ENCODE data around the gene CACNB4. TPM values are rescaled to one million over a fixed set of nuclear protein-coding genes. Genes with fewer than 3 reads are reported as not detected.

Gene CACNB4
- total RNA-seq, 4 donors from 2014 or later: 3.5 to 4.8 (median 4.3) TPM

- DNase-seq (ENCODE audit: low spot score in 2 of 2): no peak
- Histone ChIP-seq H3K4me3 (no peak overlapping the region), H3K4me1 (no peaks in the 10 kb centered on the region), H3K9me3 (no peaks in the 10 kb centered on the region), H3K27me3 (no peaks in the 10 kb centered on the region), H3K27ac (no peak overlapping the region), H3K36me3 (no peaks in the 10 kb centered on the region)
- TF ChIP-seq EP300 (IDR thresholded peaks at IDR 0.05): no peak
- TF ChIP-seq CTCF (IDR thresholded peaks at IDR 0.05): no peak
- no peak for TF ChIP-seq POLR2A (IDR thresholded peaks at IDR 0.05)
- 84 to 85% methylated on average over 5 of the region's 5 CpGs for WGBS, 2 donors
Observed at GRCh38 chr2:151987484-151987883, 111.4 kb downstream of the CACNB4 start.

GRCh38 chr2:151984424-151985083, 114.3 kb downstream of the CACNB4 start:
- Histone ChIP-seq H3K4me1 (no peaks in the 10 kb centered on the region), H3K4me3 (no peak overlapping the region), H3K27me3 (no peaks in the 10 kb centered on the region), H3K27ac (no peak overlapping the region), H3K36me3 (no peaks in the 10 kb centered on the region), H3K9me3 (no peaks in the 10 kb centered on the region)
- DNase-seq (ENCODE audit: low spot score in 2 of 2): no peak
- 55 to 59% methylated on average over 2 of the region's 2 CpGs for WGBS, 2 donors
- TF ChIP-seq POLR2A (IDR thresholded peaks at IDR 0.05): no peak

- 46 to 70% methylated on average over 2 of the region's 2 CpGs for WGBS, 2 donors
- H3K4me3 ChIP-seq: no peak overlapping the region
- H3K9me3 ChIP-seq: no peaks in the 10 kb centered on the region
- no peaks in the 10 kb centered on the region for H3K36me3 ChIP-seq
- DNase-seq (ENCODE audit: low spot score in 2 of 2): no peak
- TF ChIP-seq EP300 (IDR thresholded peaks at IDR 0.05) (no peak), POLR2A (IDR thresholded peaks at IDR 0.05) (no peak), CTCF (IDR thresholded peaks at IDR 0.05) (no peak)
- no peaks in the 10 kb centered on the region for H3K27me3 ChIP-seq
- H3K4me1 ChIP-seq: no peaks in the 10 kb centered on the region
- no peak overlapping the region for H3K27ac ChIP-seq
Observed at GRCh38 chr2:151983221-151983620, 115.6 kb downstream of the CACNB4 start.

GRCh38 chr2:151981886-151982285, 117.0 kb downstream of the CACNB4 start:
- WGBS, 2 donors: 88 to 89% methylated on average over 1 of the region's 1 CpG
- TF ChIP-seq EP300 (IDR thresholded peaks at IDR 0.05): no peak
- no peak for TF ChIP-seq POLR2A (IDR thresholded peaks at IDR 0.05)
- no peak for TF ChIP-seq CTCF (IDR thresholded peaks at IDR 0.05)

GRCh38 chr2:151979694-151980093, 119.2 kb downstream of the CACNB4 start:
- H3K36me3 ChIP-seq: no peaks in the 10 kb centered on the region
- no peaks in the 10 kb centered on the region for H3K27me3 ChIP-seq
- no peaks in the 10 kb centered on the region for H3K9me3 ChIP-seq
- no peak for DNase-seq (ENCODE audit: low spot score in 2 of 2)
- no peak for TF ChIP-seq EP300 (IDR thresholded peaks at IDR 0.05)
- TF ChIP-seq POLR2A (IDR thresholded peaks at IDR 0.05): no peak
- no peak for TF ChIP-seq CTCF (IDR thresholded peaks at IDR 0.05)
- H3K4me1 ChIP-seq: no peaks in the 10 kb centered on the region
- 91 to 94% methylated on average over 3 of the region's 3 CpGs for WGBS, 2 donors
- no peak overlapping the region for H3K27ac ChIP-seq
- H3K4me3 ChIP-seq: no peak overlapping the region

More at GRCh38 chr2:151981886-151982285, 117.0 kb downstream of the CACNB4 start:
- no peak overlapping the region for H3K27ac ChIP-seq
- no peaks in the 10 kb centered on the region for H3K9me3 ChIP-seq
- no peak for DNase-seq (ENCODE audit: low spot score in 2 of 2)
- H3K4me1 ChIP-seq: no peaks in the 10 kb centered on the region
- H3K36me3 ChIP-seq: no peaks in the 10 kb centered on the region
- no peak overlapping the region for H3K4me3 ChIP-seq
- no peaks in the 10 kb centered on the region for H3K27me3 ChIP-seq

Measured in tibial nerve (tissue), 4 donors.